Measurements from ENCODE around the gene IPO9. TPM values are rescaled to one million over a fixed set of nuclear protein-coding genes. Genes with fewer than 3 reads are reported as not detected.

IPO9 gene
- polyA plus RNA-seq, 4 donors, result 7.0 to 26.0 (median 12.3) TPM

Other genes starting within 250 kb of the IPO9 start
- gene SHISA4, start 59.7 kb downstream of the IPO9 start, polyA plus RNA-seq, result 1 to 10 TPM in 3 of 4 donors, under 1 TPM in 1; 0.45 to 7.9 (median 4.2) TPM
- 10 to 100 TPM in 1 of 4 donors, 1 to 10 TPM in 3; 1.1 to 39.6 (median 4.3) TPM for gene LMOD1, start 117.4 kb downstream of the IPO9 start, polyA plus RNA-seq
- gene TIMM17A, start 126.3 kb downstream of the IPO9 start, polyA plus RNA-seq, result 10 to 100 TPM; 34.8 to 58.3 (median 45.5) TPM
- gene RNPEP, start 153.5 kb downstream of the IPO9 start, polyA plus RNA-seq, result 100 to 1,000 TPM in 2 of 4 donors, 10 to 100 TPM in 2; 61.8 to 183 (median 90.4) TPM
- gene ELF3, start 181.4 kb downstream of the IPO9 start, polyA plus RNA-seq, result 100 to 1,000 TPM; 261 to 708 (median 441) TPM

Measured in small intestine (tissue), 4 donors.